Sigmoid colon (tissue), 7 donors: Measurements from ENCODE around the gene FAM3D. TPM values are rescaled to one million over a fixed set of nuclear protein-coding genes. Genes with fewer than 3 reads are reported as not detected.

ENCODE experiments used
- DNase-seq: peaks from one replicate; pipeline ENCODE4 v3.0.0-alpha.2; 2019
- H3K27ac ChIP-seq, 4 donors: fragments of 200-600 bp; sonication (generic); one replicate each; pipeline ENCODE4 v1.5.1; 2016 to 2019; ENCODE audit warnings: mild to moderate bottlenecking in 1 of 4
- H3K27me3 ChIP-seq, 3 donors: fragments of 200-600 bp; sonication (generic); one replicate each; pipeline ENCODE4 v1.5.1; 2019; ENCODE audit warnings: mild to moderate bottlenecking in 1 of 3
- H3K36me3 ChIP-seq, 4 donors: fragments of 200-600 bp; sonication (generic); one replicate each; pipeline ENCODE4 v1.5.1; 2016 to 2019
- H3K4me1 ChIP-seq, 4 donors: fragments of 200-600 bp; sonication (generic); one replicate each; pipeline ENCODE4 v1.5.1; 2017 to 2019
- H3K4me3 ChIP-seq, 4 donors: fragments of 200-600 bp; sonication (generic); one replicate each; pipeline ENCODE4 v1.5.1; 2017 to 2019; ENCODE audit warnings: mild to moderate bottlenecking in 2 of 4, moderate library complexity in 1 of 4
- H3K9me3 ChIP-seq, 4 donors: fragments of 200-600 bp in 3 of 4; sonication (generic) in 3 of 4; one replicate each; pipeline versions ENCODE4 v1.5.1 to v1.6.1; 2013 to 2019
- CTCF ChIP-seq, 4 experiments: fragments of 450-650 bp in 3 of 4; fragments of 200-600 bp in 1 of 4; IDR thresholded peaks; one replicate each; pipeline ENCODE4 v1.5.1; 2016 to 2019; ENCODE audit warnings: antibody characterized with exemption in 4 of 4, mild to moderate bottlenecking in 3 of 4, moderate library complexity in 2 of 4
- EP300 ChIP-seq, 4 donors: sonication (generic); formaldehyde crosslinking; IDR thresholded peaks; one replicate each; pipeline ENCODE4 v1.6.1; 2017; ENCODE audit warnings: antibody characterized with exemption in 4 of 4
- POLR2A ChIP-seq, 2 donors: fragments of 450-650 bp; IDR thresholded peaks; one replicate each; pipeline ENCODE4 v1.6.1; 2016; ENCODE audit warnings: antibody characterized with exemption in 2 of 2, mild to moderate bottlenecking in 2 of 2, moderate library complexity in 2 of 2
- POLR2AphosphoS5 ChIP-seq, 4 donors: sonication (generic); formaldehyde crosslinking; IDR thresholded peaks; one replicate each; pipeline ENCODE4 v1.6.1; 2017; ENCODE audit warnings: antibody characterized with exemption in 4 of 4
- WGBS, 2 donors: extraction: QIAGEN DNeasy Blood & Tissue Kit; methylation state at CpG; one replicate each; pipeline ENCODE4 v1.1.7; 2013; 5-methylcytosine and 5-hydroxymethylcytosine counted together
- intact Hi-C: fragments of 100-400 bp; cut with DNase I; formaldehyde crosslinking; loops from one replicate; pipeline ENCODE4 v1.15.1; 2023
- polyA plus RNA-seq, 3 donors: library from polyadenylated mRNA; stranded (reverse); fragments of 200-250 nt; gene quantifications; one replicate each; pipeline ENCODE4 v1.2.3, GENCODE V29; 2013
- total RNA-seq, 4 donors: library from RNA; depleted of rRNA; stranded (reverse); fragments of >200 nt; gene quantifications; one replicate each; pipeline ENCODE4 v1.1.0, GENCODE V29; 2016
- donor health status: healthy with polysubstance abuse.
- donor health status: Bipolar disorder and iron deficiency.
- donor health status: healthy.

The FAM3D gene
- total and polyA plus RNA-seq, 7 donors: 0.36 to 477 (median 215) TPM; not detected in 2

DNA sequence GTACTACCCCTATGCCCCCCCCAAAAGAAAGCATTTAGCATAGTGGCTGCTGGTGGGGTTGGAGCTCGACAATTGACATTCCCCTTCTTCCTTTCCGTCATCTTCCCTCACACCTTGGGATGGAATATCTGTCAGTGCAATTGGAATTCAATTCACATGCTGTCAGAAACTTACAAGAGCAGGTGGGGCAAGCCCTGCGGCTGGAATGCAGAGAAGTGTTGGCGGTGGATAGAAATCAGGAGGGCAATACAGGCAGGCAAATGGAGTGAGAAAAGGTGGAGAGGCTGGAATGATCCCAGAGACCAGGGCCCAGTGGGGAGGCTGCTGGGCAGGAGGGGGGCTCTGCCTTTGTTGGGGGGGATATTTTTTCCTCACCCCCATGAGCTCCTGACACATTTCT, 44.1 kb downstream of the FAM3D start:
- intact Hi-C loops: no loop called here

GRCh38 chr3:58621086-58621830, 45.3 kb downstream of the FAM3D start:
- Histone ChIP-seq H3K27me3 (no peaks in the 10 kb centered on the region), H3K4me1 (no peaks in the 10 kb centered on the region), H3K27ac (no peak overlapping the region), H3K36me3 (no peaks in the 10 kb centered on the region), H3K4me3 (no peak overlapping the region), H3K9me3 (no peaks in the 10 kb centered on the region)
- intact Hi-C loops: no loop called here
- 91% methylated on average over 6 of the region's 6 CpGs for WGBS, 2 donors
- TF ChIP-seq POLR2AphosphoS5 (IDR thresholded peaks at IDR 0.05) (no peak), EP300 (IDR thresholded peaks at IDR 0.05) (no peak), POLR2A (IDR thresholded peaks at IDR 0.05) (no peak), CTCF (IDR thresholded peaks at IDR 0.05) (no peak)
- no peak for DNase-seq

More for the DNA sequence above, 44.1 kb downstream of the FAM3D start:
- Histone ChIP-seq H3K4me3 (no peak overlapping the region), H3K4me1 (peaks cover 0 to 7% (median 4%) of the 10 kb centered on the region in 4 donors), H3K27ac (no peak overlapping the region), H3K27me3 (no peaks in the 10 kb centered on the region), H3K36me3 (no peaks in the 10 kb centered on the region), H3K9me3 (no peaks in the 10 kb centered on the region)
- DNase-seq: no peak
- TF ChIP-seq POLR2AphosphoS5 (IDR thresholded peaks at IDR 0.05) (no peak), POLR2A (IDR thresholded peaks at IDR 0.05) (no peak), CTCF (IDR thresholded peaks at IDR 0.05) (no peak), EP300 (IDR thresholded peaks at IDR 0.05) (no peak)
- WGBS, 2 donors: 93 to 94% methylated on average over 4 of the region's 4 CpGs

- H3K36me3 ChIP-seq: no peaks in the 10 kb centered on the region
- H3K27me3 ChIP-seq: no peaks in the 10 kb centered on the region
- H3K27ac ChIP-seq: no peak overlapping the region
- H3K9me3 ChIP-seq: no peaks in the 10 kb centered on the region
- H3K4me3 ChIP-seq: no peak overlapping the region
- intact Hi-C loops: no loop called here
- TF ChIP-seq CTCF (IDR thresholded peaks at IDR 0.05) (no peak), EP300 (IDR thresholded peaks at IDR 0.05) (no peak), POLR2A (IDR thresholded peaks at IDR 0.05) (no peak), POLR2AphosphoS5 (IDR thresholded peaks at IDR 0.05) (no peak)
- no peaks in the 10 kb centered on the region for H3K4me1 ChIP-seq
- WGBS, 2 donors: 92 to 95% methylated on average over 8 of the region's 8 CpGs
- no peak for DNase-seq
Observed at GRCh38 chr3:58620421-58620820, 46.2 kb downstream of the FAM3D start.

GRCh38 chr3:58617338-58617761, 49.2 kb downstream of the FAM3D start:
- Histone ChIP-seq H3K4me3 (no peak overlapping the region), H3K27me3 (no peaks in the 10 kb centered on the region), H3K4me1 (no peaks in the 10 kb centered on the region), H3K36me3 (no peaks in the 10 kb centered on the region), H3K9me3 (no peaks in the 10 kb centered on the region), H3K27ac (peak overlapping the region in 3 of 4 donors; percentile 10 to 59 (median 28))
- WGBS, 2 donors: 72 to 76% methylated on average over 8 of the region's 8 CpGs
- DNase-seq: peak; percentile 83
- intact Hi-C loops: no loop called here
- TF ChIP-seq EP300 (IDR thresholded peaks at IDR 0.05) (no peak), CTCF (IDR thresholded peaks at IDR 0.05) (no peak), POLR2AphosphoS5 (IDR thresholded peaks at IDR 0.05) (peak in 2 of 4 donors; percentile 9 to 43)
